K562 (cell line): ENCODE data around the gene TSPAN14. TPM values are rescaled to one million over a fixed set of nuclear protein-coding genes. Genes with fewer than 3 reads are reported as not detected.
A peak's percentile ranks its signal among the peaks of the same experiment; 100 is the strongest.

Experiments
- CBX8 ChIP-seq: fragments of 200-600 bp; sonication (generic); IDR thresholded peaks from 2 replicates; pipeline ENCODE4 v1.6.1; 2012; ENCODE audit warnings: borderline replicate concordance, mixed run types, low read depth, mild to moderate bottlenecking, moderate library complexity, mixed read lengths, low read length, control low read depth, inconsistent platforms; ENCODE audit not compliant: poor library complexity, severe bottlenecking; ENCODE audit errors: extremely low read depth
- FOXJ3 ChIP-seq: sonication (generic); formaldehyde crosslinking; IDR thresholded peaks from 2 replicates; pipeline ENCODE4 v1.4.0; 2020; ENCODE audit warnings: mild to moderate bottlenecking, missing genetic modification reagents
- RBM25 ChIP-seq: fragments of 200-400 bp; formaldehyde crosslinking; IDR thresholded peaks from 2 replicates; pipeline ENCODE4 v1.6.1; 2018; ENCODE audit warnings: low read length, low read depth, moderate library complexity; ENCODE audit not compliant: severe bottlenecking
- SAFB2 ChIP-seq: fragments of 200-400 bp; formaldehyde crosslinking; IDR thresholded peaks from 2 replicates; pipeline ENCODE4 v1.6.1; 2018; ENCODE audit warnings: borderline replicate concordance, low read length, low read depth, moderate library complexity; ENCODE audit not compliant: severe bottlenecking
- SIN3A ChIP-seq, 2 experiments: fragments of 150-350 bp in 1 of 2; IDR thresholded peaks; 2 replicates each; pipeline ENCODE4 v1.6.1; 2011 to 2016; ENCODE audit warnings: borderline replicate concordance in 2 of 2, low read depth in 2 of 2, low read length in 2 of 2, mild to moderate bottlenecking in 2 of 2, moderate library complexity in 2 of 2; ENCODE audit not compliant: control insufficient read depth in 1 of 2
- SIN3B ChIP-seq: fragments of 450-650 bp; IDR thresholded peaks from 2 replicates; pipeline ENCODE4 v1.6.1; 2017; ENCODE audit warnings: low read depth, mild to moderate bottlenecking, moderate library complexity
- SMARCA5 ChIP-seq: fragments of 450-650 bp; IDR thresholded peaks from 2 replicates; pipeline ENCODE4 v1.6.1; 2016
- SMARCE1 ChIP-seq: fragments of 450-650 bp; IDR thresholded peaks from 2 replicates; pipeline ENCODE4 v1.7.1; 2016; ENCODE audit warnings: mild to moderate bottlenecking
- U2AF1 ChIP-seq: fragments of 200-400 bp; formaldehyde crosslinking; optimal IDR thresholded peaks from 2 replicates; pipeline ENCODE3; 2017; ENCODE audit warnings: mild to moderate bottlenecking, low read depth, low read length, moderate library complexity
- ZNF232 ChIP-seq: sonication (generic); formaldehyde crosslinking; IDR thresholded peaks from 2 replicates; pipeline ENCODE4 v1.8.0; 2022; ENCODE audit warnings: mild to moderate bottlenecking, missing genetic modification reagents
- ZNF407 ChIP-seq: fragments of 450-650 bp; IDR thresholded peaks from 2 replicates; pipeline ENCODE4 v1.6.1; 2016; ENCODE audit warnings: low read depth
- ZNF512 ChIP-seq: IDR thresholded peaks from 2 replicates; pipeline ENCODE4 v1.6.1; 2016; ENCODE audit warnings: missing genetic modification characterization, missing compliant biosample characterization
- ZNF518B ChIP-seq: fragments of 250-450 bp; sonication (Bioruptor Pico); IDR thresholded peaks from 2 replicates; pipeline ENCODE4 v1.5.0; 2021; ENCODE audit warnings: mild to moderate bottlenecking, moderate library complexity
- polyA plus RNA-seq, 8 experiments: library from polyadenylated mRNA; depleted of rRNA in 4 of 8; stranded (reverse) in 5 of 8; unstranded in 3 of 8; fragments of >200 nt; fragmentation: Nextera tagmentation in 2 of 8; fragmentation: Illumina TruSeq in 1 of 8; extraction: Ambion mirVana in 2 of 8; extraction: Trizol in 1 of 8; gene quantifications; 2 replicates each; pipeline versions ENCODE4 v1.2.1 to v1.2.3, GENCODE V29; 2011 to 2014; ENCODE audit warnings: inconsistent platforms in 1 of 8, missing spikeins in 1 of 8
- total RNA-seq, 7 experiments: library from RNA; depleted of rRNA in 6 of 7; stranded (reverse); fragments of >200 nt in 6 of 7; fragmentation: Illumina TruSeq in 2 of 7; extraction: Trizol in 2 of 7; gene quantifications; 2 replicates each; pipeline versions ENCODE4 v1.2.1 to v1.2.3, GENCODE V29; 2011 to 2021; ENCODE audit warnings: low replicate concordance in 1 of 7

TSPAN14 gene
- total and polyA plus RNA-seq, 9 of the 15 experiments (the other 6 are each of a cell fraction or from before 2014, with no cell fraction given), result 5.8 to 92.9 (median 23.3) TPM

- no peak for TF ChIP-seq ZNF407
- TF ChIP-seq SAFB2, result no peak
- TF ChIP-seq SIN3A (IDR thresholded peaks at IDR 0.05; ENCODE audit: borderline replicate concordance in 2 of 2, control insufficient read depth in 1 of 2, low read depth in 2 of 2, low read length in 2 of 2), result peak in 1 of 2 experiments; percentile 84; a peak in 2 of 4 replicates
- TF ChIP-seq ZNF232 (CRISPR knock-in tag), result no peak
- TF ChIP-seq SMARCE1, result no peak
- TF ChIP-seq SIN3B, result peak; percentile 54; the same call in 1 of the 2 replicates
- no peak for TF ChIP-seq FOXJ3
- TF ChIP-seq RBM25, result peak; percentile 17
- TF ChIP-seq SMARCA5, result no peak
- TF ChIP-seq ZNF518B (CRISPR knock-in tag), result no peak
- TF ChIP-seq U2AF1, result no peak
- TF ChIP-seq ZNF512 (tag), result no peak
- TF ChIP-seq CBX8, result no peak
Measured at GRCh38 chr10:80453842-80454512, at the start of gene TSPAN14 (continued).
